Glutamatergic neuron (in vitro differentiated cells): ENCODE results near the gene GAB2. TPM values are rescaled to one million over a fixed set of nuclear protein-coding genes. Genes with fewer than 3 reads are reported as not detected.

Experiments used
- DNase-seq: peaks from one replicate; pipeline ENCODE4 v3.0.0; 2022
- H3K27ac Mint-ChIP-seq: one replicate; pipeline ENCODE4 v1.8.0; 2020; ENCODE audit warnings: mild to moderate bottlenecking, mixed read lengths, inconsistent platforms; ENCODE audit not compliant: unreplicated experiment
- H3K27me3 Mint-ChIP-seq: one replicate; pipeline ENCODE4 v1.8.0; 2020; ENCODE audit warnings: mild to moderate bottlenecking, moderate library complexity, mixed read lengths, inconsistent platforms; ENCODE audit not compliant: unreplicated experiment
- H3K36me3 Mint-ChIP-seq: one replicate; pipeline ENCODE4 v1.8.0; 2020; ENCODE audit warnings: mild to moderate bottlenecking, mixed read lengths, inconsistent platforms; ENCODE audit not compliant: unreplicated experiment
- H3K4me1 Mint-ChIP-seq: one replicate; pipeline ENCODE4 v1.8.0; 2020; ENCODE audit warnings: mild to moderate bottlenecking, low read depth, mixed read lengths, inconsistent platforms; ENCODE audit not compliant: unreplicated experiment
- H3K4me3 Mint-ChIP-seq: one replicate; pipeline ENCODE4 v1.8.0; 2020; ENCODE audit warnings: mild to moderate bottlenecking, mixed read lengths, inconsistent platforms; ENCODE audit not compliant: unreplicated experiment
- H3K9me3 Mint-ChIP-seq: one replicate; pipeline ENCODE4 v1.8.0; 2020; ENCODE audit warnings: mild to moderate bottlenecking, moderate library complexity, mixed read lengths, inconsistent platforms; ENCODE audit not compliant: unreplicated experiment
- CTCF ChIP-seq: fragments of 200-600 bp; sonication (generic); IDR thresholded peaks from one replicate; pipeline ENCODE4 v1.5.0; 2021; ENCODE audit not compliant: partially characterized antibody, unreplicated experiment
- total RNA-seq: library from RNA; stranded (reverse); fragmentation: NEBNext Ultra II Directional; extraction: Animal tissue kit (Norgen Biotek cat#: 25700); gene quantifications from one replicate; pipeline ENCODE4 v1.2.1, GENCODE V29; 2021; ENCODE audit not compliant: unreplicated experiment

The GAB2 gene
- total RNA-seq, 1 donor from 2014 or later = 87.9 TPM

GRCh38 chr11:78195917-78196560, 221.6 kb downstream of the GAB2 start:
- TF ChIP-seq CTCF = no peak
- Mint-ChIP-seq H3K4me3 (no peak overlapping the region), H3K27me3 (peaks cover 13% of the 10 kb centered on the region), H3K36me3 (peaks cover 10% of the 10 kb centered on the region), H3K4me1 (peaks cover 15% of the 10 kb centered on the region), H3K9me3 (peaks cover 12% of the 10 kb centered on the region), H3K27ac (no peak overlapping the region)
- no peak for DNase-seq

GRCh38 chr11:78194490-78194889, 223.1 kb downstream of the GAB2 start:
- peak overlapping the region; percentile 12 for H3K4me3 Mint-ChIP-seq
- no peak overlapping the region for H3K27ac Mint-ChIP-seq
- peaks cover 10% of the 10 kb centered on the region for H3K36me3 Mint-ChIP-seq
- H3K9me3 Mint-ChIP-seq = peaks cover 15% of the 10 kb centered on the region
- peaks cover 17% of the 10 kb centered on the region for H3K27me3 Mint-ChIP-seq
- H3K4me1 Mint-ChIP-seq = peaks cover 28% of the 10 kb centered on the region
- TF ChIP-seq CTCF = no peak
- no peak for DNase-seq

- H3K27ac Mint-ChIP-seq = no peak overlapping the region
- H3K4me1 Mint-ChIP-seq = peaks cover 28% of the 10 kb centered on the region
- no peak for DNase-seq
- peaks cover 17% of the 10 kb centered on the region for H3K27me3 Mint-ChIP-seq
- H3K36me3 Mint-ChIP-seq = peaks cover 10% of the 10 kb centered on the region
- H3K9me3 Mint-ChIP-seq = peaks cover 16% of the 10 kb centered on the region
- TF ChIP-seq CTCF = no peak
- H3K4me3 Mint-ChIP-seq = no peak overlapping the region
These were observed 223.8 kb downstream of the GAB2 start for GRCh38 chr11:78193806-78194205.

GRCh38 chr11:78192911-78193351, 224.7 kb downstream of the GAB2 start:
- Mint-ChIP-seq H3K27me3 (peaks cover 20% of the 10 kb centered on the region), H3K9me3 (peaks cover 18% of the 10 kb centered on the region), H3K4me1 (peaks cover 28% of the 10 kb centered on the region), H3K4me3 (peak overlapping the region; percentile 63), H3K27ac (peak overlapping the region; percentile 72), H3K36me3 (peaks cover 5% of the 10 kb centered on the region)
- TF ChIP-seq CTCF = no peak
- DNase-seq = no peak

- H3K27me3 Mint-ChIP-seq = peaks cover 20% of the 10 kb centered on the region
- peaks cover 5% of the 10 kb centered on the region for H3K36me3 Mint-ChIP-seq
- H3K27ac Mint-ChIP-seq = no peak overlapping the region
- no peak for TF ChIP-seq CTCF
- H3K4me3 Mint-ChIP-seq = no peak overlapping the region
- H3K4me1 Mint-ChIP-seq = peaks cover 34% of the 10 kb centered on the region
- peaks cover 17% of the 10 kb centered on the region for H3K9me3 Mint-ChIP-seq
- peak; percentile 40 for DNase-seq
These were observed 225.3 kb downstream of the GAB2 start for GRCh38 chr11:78192223-78192719.
